ENCODE results near the gene JAML.

JAML gene

GRCh38 chr11:118239509-118240205 is 14.8 kb upstream of the JAML start:
- DNase-seq = no peak

- DNase-seq = no peak
Observed at GRCh38 chr11:118238929-118239328, 14.1 kb upstream of the JAML start.

- no peak for DNase-seq
Observed at GRCh38 chr11:118238421-118238820, 13.6 kb upstream of the JAML start.

- no peak for DNase-seq
Observed at GRCh38 chr11:118236170-118236569, 11.4 kb upstream of the JAML start.

GRCh38 chr11:118234833-118235232 is 10.0 kb upstream of the JAML start:
- DNase-seq = no peak

- DNase-seq = no peak
Observed at GRCh38 chr11:118233850-118234249, 9.0 kb upstream of the JAML start.

- DNase-seq = no peak
Observed at GRCh38 chr11:118233377-118233776, 8.6 kb upstream of the JAML start.

GRCh38 chr11:118232659-118233058 is 7.8 kb upstream of the JAML start:
- no peak for DNase-seq

- no peak for DNase-seq
Observed at GRCh38 chr11:118231461-118231860, 6.7 kb upstream of the JAML start.

- DNase-seq = no peak
Observed at GRCh38 chr11:118230088-118230487, 5.3 kb upstream of the JAML start.

GRCh38 chr11:118229274-118229847 is 4.5 kb upstream of the JAML start:
- DNase-seq = no peak

- DNase-seq = no peak
Observed at GRCh38 chr11:118227865-118228785, 3.3 kb upstream of the JAML start.

- no peak for DNase-seq
Observed at GRCh38 chr11:118226781-118227180, 2.0 kb upstream of the JAML start.

- no peak for DNase-seq
Observed at GRCh38 chr11:118226296-118226695, 1.5 kb upstream of the JAML start.

GRCh38 chr11:118223992-118224391 is 819 bp downstream of the JAML start:
- no peak for DNase-seq

GRCh38 chr11:118223570-118223969 is 1.2 kb downstream of the JAML start:
- DNase-seq = no peak

GRCh38 chr11:118222437-118222836 is 2.4 kb downstream of the JAML start:
- no peak for DNase-seq

- no peak for DNase-seq
Observed at GRCh38 chr11:118221419-118221818, 3.4 kb downstream of the JAML start.

GRCh38 chr11:118219732-118220131 is 5.1 kb downstream of the JAML start:
- DNase-seq = no peak

- DNase-seq = no peak
Observed at GRCh38 chr11:118219244-118219643, 5.6 kb downstream of the JAML start.

- no peak for DNase-seq
Observed at GRCh38 chr11:118217575-118217974, 7.2 kb downstream of the JAML start.

GRCh38 chr11:118216621-118217481 is 8.0 kb downstream of the JAML start:
- no peak for DNase-seq

- DNase-seq = no peak
Observed at GRCh38 chr11:118215765-118216164, 9.0 kb downstream of the JAML start.

All from DMS153 (cell line).